ENCODE data around the gene DNAH17. TPM values are rescaled to one million over a fixed set of nuclear protein-coding genes. Genes with fewer than 3 reads are reported as not detected.

Gene DNAH17
- total RNA-seq, 1 experiment from 2014 or later, result 0.13 TPM

DNA sequence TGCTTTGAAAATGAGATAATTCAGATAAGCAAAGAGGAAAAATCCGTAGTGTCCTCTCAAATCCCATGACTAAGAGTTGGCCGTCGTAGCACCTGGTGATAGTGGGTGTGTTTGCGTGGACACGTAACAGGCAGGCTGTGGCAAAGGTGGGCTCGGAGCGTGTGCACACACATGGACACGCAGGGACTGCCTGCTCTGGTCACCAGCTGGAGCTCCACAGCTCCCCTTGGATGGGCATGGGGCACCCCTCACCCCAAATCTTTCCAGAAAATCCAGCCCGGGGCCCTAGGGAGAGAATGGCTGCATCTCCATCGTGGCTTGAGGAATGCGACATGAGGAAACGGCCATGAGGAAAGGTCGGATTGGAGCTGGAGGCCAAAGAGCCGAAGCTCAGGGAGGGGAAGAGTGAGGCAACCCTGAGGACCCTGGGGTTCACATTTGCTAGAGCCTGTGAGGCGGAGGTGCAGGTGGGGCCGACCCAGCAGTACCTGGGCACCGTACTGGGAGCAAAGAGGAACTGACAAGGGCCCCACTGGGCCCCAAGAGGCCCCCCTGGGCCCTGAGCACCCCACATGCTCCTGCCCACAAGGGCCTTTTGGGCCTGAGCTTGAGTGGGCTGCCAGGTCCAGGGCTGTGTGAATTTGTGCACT is 51.6 kb downstream of the DNAH17 start:
- no CpG with 5 or more reads among the region's 17 CpGs for WGBS (ENCODE audit: extremely low coverage, insufficient read length, low lambda C conversion rate)
- Mint-ChIP-seq H3K4me3 (no peak overlapping the region), H3K27me3 (ENCODE audit: low read depth) (peaks cover 5% of the 10 kb centered on the region), H3K4me1 (peaks cover 6 to 13% of the 10 kb centered on the region in 2 experiments), H3K36me3 (ENCODE audit: insufficient read depth in 1 of 3, low read depth in 3 of 3) (no peaks in the 10 kb centered on the region; a peak in 1 of 7 replicates), H3K9me3 (no peaks in the 10 kb centered on the region), H3K27ac (peak overlapping the region in 2 of 3 experiments; percentile 73 to 74; a peak in 2 of 7 replicates)
- Histone ChIP-seq H3K27me3 (ENCODE audit: insufficient read depth, low read length) (no peaks in the 10 kb centered on the region), H4K20me1 (ENCODE audit: control insufficient read depth, insufficient read depth, insufficient read length) (no peaks in the 10 kb centered on the region), H2BK20ac (ENCODE audit: low read depth, low read length, poor library complexity, severe bottlenecking) (no peak overlapping the region), H3K4me2 (ENCODE audit: insufficient read depth, insufficient read length, low read length) (no peak overlapping the region), H4K91ac (ENCODE audit: insufficient read length, low read depth, low read length) (no peak overlapping the region), H3K4me1 (ENCODE audit: insufficient read depth, low read length) (no peaks in the 10 kb centered on the region), H3K27ac (ENCODE audit: insufficient read length, low read depth, low read length) (no peak overlapping the region), H3K4ac (ENCODE audit: low read depth, low read length) (no peak overlapping the region), H3K79me2 (ENCODE audit: insufficient read depth, low read length) (no peaks in the 10 kb centered on the region), H2BK15ac (ENCODE audit: low read depth, low read length) (no peak overlapping the region), H3K9me3 (ENCODE audit: control insufficient read depth, low read depth, low read length) (no peaks in the 10 kb centered on the region), H2AFZ (ENCODE audit: low read length) (no peak overlapping the region), H4K5ac (ENCODE audit: insufficient read length, low read depth, low read length) (no peak overlapping the region), H3K14ac (ENCODE audit: insufficient read depth, low read length) (no peak overlapping the region), H3K18ac (ENCODE audit: insufficient read length, low read depth, low read length) (no peak overlapping the region), H3K9ac (ENCODE audit: extremely low read depth, insufficient read length, low read length) (no peak overlapping the region), H2AK5ac (ENCODE audit: insufficient read length, low read length) (no peak overlapping the region), H2BK5ac (ENCODE audit: insufficient read length, low read length) (no peak overlapping the region), H3K23ac (ENCODE audit: insufficient read length, low read depth, low read length) (no peak overlapping the region), H3K23me2 (ENCODE audit: insufficient read length, low read depth, low read length, poor library complexity, severe bottlenecking) (no peaks in the 10 kb centered on the region), H4K8ac (replicated peaks; ENCODE audit: insufficient read length, low read depth, low read length) (no peak overlapping the region), H3K56ac (ENCODE audit: insufficient read length, low read depth, low read length) (no peak overlapping the region), H3K79me1 (ENCODE audit: insufficient read depth, low read depth, low read length, poor library complexity, severe bottlenecking) (no peaks in the 10 kb centered on the region), H2BK12ac (ENCODE audit: insufficient read length, low read depth, low read length) (no peak overlapping the region), H3T11ph (ENCODE audit: low read length) (no peak overlapping the region), H2BK120ac (ENCODE audit: low read depth, low read length, poor library complexity, severe bottlenecking) (no peak overlapping the region)
- TF ChIP-seq CTCF (conservative IDR thresholded peaks at IDR 0.05), result no peak
- no peak for DNase-seq

Measured in H9 (cell line).